Fibroblast of lung (primary cell): ENCODE measurements around the gene CDC25B.

ENCODE experiments used
- EZH2 ChIP-seq: IDR thresholded peaks from 2 replicates; pipeline ENCODE4 v1.5.1; 2012; ENCODE audit warnings: low read length, control low read depth, mild to moderate bottlenecking; ENCODE audit errors: missing control alignments
- TF ChIP-seq, protein P1 (sequence below), 2 donors: IDR thresholded peaks in 1 of 2; conservative IDR thresholded peaks in 1 of 2; 1 replicate in 1 of 2; 2 replicates in 1 of 2; pipeline ENCODE4 v1.5.1; 2011 to 2012; ENCODE audit warnings: low read length in 2 of 2, control low read depth in 1 of 2, inconsistent platforms in 1 of 2, low read depth in 1 of 2, mild to moderate bottlenecking in 1 of 2

GRCh38 chr20:3839328-3839727 lies 43.2 kb downstream of the CDC25B start:
- TF ChIP-seq, protein P1, sequence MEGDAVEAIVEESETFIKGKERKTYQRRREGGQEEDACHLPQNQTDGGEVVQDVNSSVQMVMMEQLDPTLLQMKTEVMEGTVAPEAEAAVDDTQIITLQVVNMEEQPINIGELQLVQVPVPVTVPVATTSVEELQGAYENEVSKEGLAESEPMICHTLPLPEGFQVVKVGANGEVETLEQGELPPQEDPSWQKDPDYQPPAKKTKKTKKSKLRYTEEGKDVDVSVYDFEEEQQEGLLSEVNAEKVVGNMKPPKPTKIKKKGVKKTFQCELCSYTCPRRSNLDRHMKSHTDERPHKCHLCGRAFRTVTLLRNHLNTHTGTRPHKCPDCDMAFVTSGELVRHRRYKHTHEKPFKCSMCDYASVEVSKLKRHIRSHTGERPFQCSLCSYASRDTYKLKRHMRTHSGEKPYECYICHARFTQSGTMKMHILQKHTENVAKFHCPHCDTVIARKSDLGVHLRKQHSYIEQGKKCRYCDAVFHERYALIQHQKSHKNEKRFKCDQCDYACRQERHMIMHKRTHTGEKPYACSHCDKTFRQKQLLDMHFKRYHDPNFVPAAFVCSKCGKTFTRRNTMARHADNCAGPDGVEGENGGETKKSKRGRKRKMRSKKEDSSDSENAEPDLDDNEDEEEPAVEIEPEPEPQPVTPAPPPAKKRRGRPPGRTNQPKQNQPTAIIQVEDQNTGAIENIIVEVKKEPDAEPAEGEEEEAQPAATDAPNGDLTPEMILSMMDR (conservative IDR thresholded peaks at IDR 0.05 in 1 of 2, IDR thresholded peaks at IDR 0.05 in 1 of 2; ENCODE audit: low read depth in 1 of 2, low read length in 2 of 2): no peak
- no peak for TF ChIP-seq EZH2
